ENCODE results near the gene YES1. TPM values are rescaled to one million over a fixed set of nuclear protein-coding genes. Genes with fewer than 3 reads are reported as not detected.

The YES1 gene
- total RNA-seq, 1 experiment from 2014 or later, result 84.5 TPM

- Histone ChIP-seq H3K9me3 (ENCODE audit: control insufficient read depth in 1 of 2, insufficient read depth in 1 of 2, low read depth in 1 of 2, low read length in 2 of 2) (no peaks in the 10 kb centered on the region), H3K36me3 (ENCODE audit: control insufficient read depth in 1 of 2, insufficient read depth in 2 of 2, low read length in 2 of 2) (no peaks in the 10 kb centered on the region), H3K9ac (ENCODE audit: low read length) (no peak overlapping the region), H4K20me1 (ENCODE audit: insufficient read depth) (0 out of 2 replicates have a peak, but pooled peaks cover 4% of the 10 kb centered on the region), H2AFZ (ENCODE audit: low read depth, low read length, poor library complexity, severe bottlenecking) (no peak overlapping the region), H3K4me2 (ENCODE audit: low read length) (no peak overlapping the region), H3K4me1 (ENCODE audit: control insufficient read depth in 1 of 2, insufficient read depth in 2 of 2, low read length in 2 of 2) (no peaks in the 10 kb centered on the region), H3K4me3 (replicated peaks in 1 of 2; ENCODE audit: low read depth in 1 of 2, low read length in 2 of 2) (no peak overlapping the region), H3K9me2 (ENCODE audit: insufficient read depth) (no peaks in the 10 kb centered on the region), H3K27me3 (ENCODE audit: insufficient read depth, low read length) (no peaks in the 10 kb centered on the region), H3K27ac (ENCODE audit: low read depth, low read length) (no peak overlapping the region), H3K79me2 (ENCODE audit: insufficient read depth, low read length) (peaks cover 85% of the 10 kb centered on the region)
- no TSS peak for BruUV-seq (replicated peaks)
- DNase-seq (ENCODE audit: low read depth, low spot score) (no peak), ATAC-seq (no peak)
- CTCF ChIA-PET, result no interaction called here
- POLR2A ChIA-PET, result no interaction called here
- TF ChIP-seq JUND (IDR thresholded peaks at IDR 0.05) (no peak), REST (IDR thresholded peaks at IDR 0.05; ENCODE audit: low read depth) (no peak), YY1 (IDR thresholded peaks at IDR 0.05; ENCODE audit: extremely low read depth, insufficient replicate concordance, low read depth, low read length) (no peak), EZH2 (IDR thresholded peaks at IDR 0.05) (no peak), CTCF (IDR thresholded peaks at IDR 0.05 in 2 of 3, conservative IDR thresholded peaks at IDR 0.05 in 1 of 3; ENCODE audit: borderline replicate concordance in 1 of 3, insufficient read depth in 1 of 3, low read depth in 2 of 3, low read length in 2 of 3) (no peak), POLR2A (IDR thresholded peaks at IDR 0.05; ENCODE audit: borderline replicate concordance, extremely low read depth, insufficient read depth, insufficient read length) (no peak), ATF3 (IDR thresholded peaks at IDR 0.05) (no peak), MAX (IDR thresholded peaks at IDR 0.05) (no peak), TCF7L2 (IDR thresholded peaks at IDR 0.05; ENCODE audit: borderline replicate concordance, extremely low read depth, insufficient read depth, insufficient read length) (no peak), SIN3A (IDR thresholded peaks at IDR 0.05; ENCODE audit: low read depth) (no peak), EZH2phosphoT487 (IDR thresholded peaks at IDR 0.05; ENCODE audit: borderline replicate concordance) (no peak)
- TF ChIP-seq, protein P1, sequence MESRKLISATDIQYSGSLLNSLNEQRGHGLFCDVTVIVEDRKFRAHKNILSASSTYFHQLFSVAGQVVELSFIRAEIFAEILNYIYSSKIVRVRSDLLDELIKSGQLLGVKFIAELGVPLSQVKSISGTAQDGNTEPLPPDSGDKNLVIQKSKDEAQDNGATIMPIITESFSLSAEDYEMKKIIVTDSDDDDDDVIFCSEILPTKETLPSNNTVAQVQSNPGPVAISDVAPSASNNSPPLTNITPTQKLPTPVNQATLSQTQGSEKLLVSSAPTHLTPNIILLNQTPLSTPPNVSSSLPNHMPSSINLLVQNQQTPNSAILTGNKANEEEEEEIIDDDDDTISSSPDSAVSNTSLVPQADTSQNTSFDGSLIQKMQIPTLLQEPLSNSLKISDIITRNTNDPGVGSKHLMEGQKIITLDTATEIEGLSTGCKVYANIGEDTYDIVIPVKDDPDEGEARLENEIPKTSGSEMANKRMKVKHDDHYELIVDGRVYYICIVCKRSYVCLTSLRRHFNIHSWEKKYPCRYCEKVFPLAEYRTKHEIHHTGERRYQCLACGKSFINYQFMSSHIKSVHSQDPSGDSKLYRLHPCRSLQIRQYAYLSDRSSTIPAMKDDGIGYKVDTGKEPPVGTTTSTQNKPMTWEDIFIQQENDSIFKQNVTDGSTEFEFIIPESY (IDR thresholded peaks at IDR 0.05; ENCODE audit: extremely low read depth, insufficient replicate concordance, low read length), result no peak
- intact Hi-C loops (cut with micrococcal nuclease), result no loop called here
- RAD21 ChIA-PET (ENCODE audit: low non-redundant PET in 1 of 2, low total read pairs in 2 of 2, uncharacterized antibody in 2 of 2, unreplicated experiment in 2 of 2), result no interaction called here
Observed at GRCh38 chr18:778194-778927, 33.7 kb downstream of the YES1 start.
